ENCODE results near the gene GPR37L1.

GPR37L1 gene

DNA sequence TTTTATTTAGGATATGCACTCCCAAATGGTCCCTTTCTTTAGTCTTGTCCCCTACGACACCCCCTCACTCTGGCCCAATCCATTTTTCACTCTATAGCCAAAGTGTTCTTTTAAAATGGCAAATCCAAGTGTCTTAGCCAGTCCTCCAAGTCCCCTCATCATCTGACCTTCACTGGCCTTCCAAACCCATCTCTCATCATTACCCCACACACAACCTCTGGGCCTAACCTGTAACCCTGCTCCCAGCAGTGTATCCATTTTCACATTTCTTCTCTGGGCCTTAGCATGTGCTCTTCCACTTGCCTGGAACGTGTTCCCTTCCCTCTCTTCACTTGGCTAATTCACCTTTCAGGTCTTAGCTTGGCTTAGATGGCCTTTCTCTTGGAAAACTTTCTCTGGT is 28.3 kb downstream of the GPR37L1 start:
- no peak for DNase-seq (ENCODE audit: extremely low spot score, insufficient read length, low read depth)
- FAIRE-seq = no peak

GRCh38 chr1:202152399-202152798 is 29.7 kb downstream of the GPR37L1 start:
- DNase-seq (ENCODE audit: extremely low spot score, insufficient read length, low read depth) (no peak), FAIRE-seq (no peak)

DNA sequence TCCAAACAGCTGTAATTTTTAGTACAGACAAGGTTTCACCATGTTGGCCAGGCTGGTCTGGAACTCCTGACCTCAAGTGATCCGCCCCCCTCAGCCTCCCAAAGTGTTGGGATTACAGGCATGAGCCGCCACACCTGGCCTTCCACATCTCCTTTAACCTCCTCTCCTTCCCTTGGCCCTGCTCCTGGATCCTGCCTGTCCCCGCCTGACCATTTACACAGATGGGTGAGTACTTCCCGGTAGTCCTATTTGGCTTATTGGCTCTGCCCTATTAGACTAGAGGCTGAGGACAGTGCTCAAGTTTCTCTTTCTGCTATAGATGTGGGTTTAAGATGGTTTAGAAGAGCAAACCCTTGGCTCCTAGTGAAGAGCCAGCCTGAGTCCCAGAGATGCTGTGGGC is 30.6 kb downstream of the GPR37L1 start:
- DNase-seq (ENCODE audit: extremely low spot score, insufficient read length, low read depth) = no peak
- no peak for FAIRE-seq

GRCh38 chr1:202154148-202154765 is 31.5 kb downstream of the GPR37L1 start:
- FAIRE-seq = no peak

GRCh38 chr1:202154766-202155477 is 32.2 kb downstream of the GPR37L1 start:
- DNase-seq (ENCODE audit: extremely low spot score, insufficient read length, low read depth) (no peak), FAIRE-seq (no peak)

More at GRCh38 chr1:202154148-202154765, 31.5 kb downstream of the GPR37L1 start:
- no peak for DNase-seq (ENCODE audit: extremely low spot score, insufficient read length, low read depth)

DNA sequence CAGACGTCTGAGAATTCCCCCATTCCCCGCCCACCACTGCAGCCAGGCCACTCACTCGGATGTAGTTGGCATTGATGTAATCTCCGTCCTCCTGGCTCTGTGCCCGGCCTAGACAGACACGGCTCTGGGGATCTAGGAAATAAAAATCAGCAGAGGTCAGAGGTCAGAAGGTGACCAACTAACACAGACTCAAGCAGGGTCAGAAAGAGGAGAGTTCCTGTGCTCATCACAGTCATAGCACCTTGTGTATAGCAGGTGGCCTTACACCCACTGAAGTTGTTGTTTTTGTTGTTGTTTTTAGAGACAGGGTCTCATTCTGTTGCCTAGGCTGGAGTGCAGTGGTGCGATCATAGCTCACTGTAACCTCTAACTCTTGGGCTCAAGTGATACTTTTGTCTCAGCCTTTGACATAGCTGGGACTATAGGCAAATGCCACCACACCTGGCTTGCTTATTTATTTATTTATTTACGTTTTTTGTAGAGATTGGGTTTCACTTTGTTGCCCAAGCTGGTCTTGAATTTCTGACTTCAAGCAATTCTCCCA is 32.8 kb downstream of the GPR37L1 start:
- no peak for FAIRE-seq
- no peak for DNase-seq (ENCODE audit: extremely low spot score, insufficient read length, low read depth)

GRCh38 chr1:202156590-202156989 is 33.9 kb downstream of the GPR37L1 start:
- DNase-seq (ENCODE audit: extremely low spot score, insufficient read length, low read depth) (no peak), FAIRE-seq (no peak)

DNA sequence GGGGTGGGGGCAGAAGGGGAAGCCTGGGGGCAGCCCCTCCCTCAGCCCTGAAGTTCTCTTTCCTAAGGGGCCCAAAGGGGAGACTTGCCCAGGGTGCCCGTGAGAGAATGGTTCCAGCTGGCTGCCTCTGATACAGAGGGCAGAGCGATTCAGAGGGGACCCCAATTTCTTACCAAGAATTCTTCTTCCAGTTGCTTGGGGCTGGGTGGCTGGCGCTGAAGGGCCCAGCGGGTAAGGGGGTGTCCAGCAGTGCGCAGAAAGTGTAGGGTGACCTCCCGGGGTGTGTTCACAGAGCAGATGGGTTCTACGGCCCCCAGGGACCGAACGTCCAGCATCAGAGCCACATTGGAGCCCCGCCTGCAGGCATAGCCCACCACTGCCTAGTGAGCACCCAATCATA is 35.2 kb downstream of the GPR37L1 start:
- DNase-seq (ENCODE audit: extremely low spot score, insufficient read length, low read depth) = no peak
- FAIRE-seq = no peak

DNA sequence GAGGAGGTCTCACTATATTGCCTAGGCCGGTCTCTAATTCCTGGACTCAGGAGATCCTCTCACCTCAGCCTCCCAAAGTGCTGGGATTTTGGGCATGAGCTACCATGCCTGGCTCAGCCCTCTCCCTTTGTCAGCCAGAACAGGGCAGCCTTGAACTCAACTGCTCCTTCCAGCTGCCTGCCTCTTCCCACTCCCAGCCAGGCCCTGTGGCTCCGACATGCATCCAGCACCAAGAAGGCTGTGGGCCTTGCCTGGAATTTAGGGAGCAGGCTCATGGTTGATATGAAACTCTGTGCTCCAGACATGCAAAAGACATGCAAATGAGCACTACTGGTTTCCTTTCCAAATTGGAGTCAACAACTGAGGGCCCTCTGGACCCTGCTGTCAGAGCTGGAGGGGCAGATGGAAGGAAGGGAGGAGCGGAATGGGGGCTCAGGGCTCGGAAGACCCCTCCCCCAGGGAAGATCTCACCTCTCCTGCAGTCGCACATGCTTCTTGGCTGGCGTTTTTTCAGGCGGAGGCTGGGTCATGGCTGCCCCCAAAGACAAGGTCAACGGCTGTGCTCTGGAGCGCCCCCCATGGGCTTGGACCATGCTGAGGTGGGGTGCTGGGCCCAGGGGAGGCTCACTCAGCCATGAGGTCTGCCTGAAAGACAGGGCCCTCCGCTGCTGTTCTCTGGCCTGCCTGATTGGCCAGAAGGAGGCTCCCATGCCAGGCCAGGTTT is 36.3 kb downstream of the GPR37L1 start:
- FAIRE-seq (peak; percentile 46), DNase-seq (ENCODE audit: extremely low spot score, insufficient read length, low read depth) (no peak)

- FAIRE-seq = peak; percentile 68
- DNase-seq (ENCODE audit: extremely low spot score, insufficient read length, low read depth) = no peak
Observed at GRCh38 chr1:202159534-202160371, 37.0 kb downstream of the GPR37L1 start.

- FAIRE-seq = peak; percentile 69
- DNase-seq (ENCODE audit: extremely low spot score, insufficient read length, low read depth) = peak; percentile 72
Observed at GRCh38 chr1:202160377-202160940, 37.7 kb downstream of the GPR37L1 start, which contains the start of gene PTPN7. TSS of gene PTPN7 (minus strand) at chr1:202160602. CDS start at chr1:202159402, 1,200 bp downstream.

DNA sequence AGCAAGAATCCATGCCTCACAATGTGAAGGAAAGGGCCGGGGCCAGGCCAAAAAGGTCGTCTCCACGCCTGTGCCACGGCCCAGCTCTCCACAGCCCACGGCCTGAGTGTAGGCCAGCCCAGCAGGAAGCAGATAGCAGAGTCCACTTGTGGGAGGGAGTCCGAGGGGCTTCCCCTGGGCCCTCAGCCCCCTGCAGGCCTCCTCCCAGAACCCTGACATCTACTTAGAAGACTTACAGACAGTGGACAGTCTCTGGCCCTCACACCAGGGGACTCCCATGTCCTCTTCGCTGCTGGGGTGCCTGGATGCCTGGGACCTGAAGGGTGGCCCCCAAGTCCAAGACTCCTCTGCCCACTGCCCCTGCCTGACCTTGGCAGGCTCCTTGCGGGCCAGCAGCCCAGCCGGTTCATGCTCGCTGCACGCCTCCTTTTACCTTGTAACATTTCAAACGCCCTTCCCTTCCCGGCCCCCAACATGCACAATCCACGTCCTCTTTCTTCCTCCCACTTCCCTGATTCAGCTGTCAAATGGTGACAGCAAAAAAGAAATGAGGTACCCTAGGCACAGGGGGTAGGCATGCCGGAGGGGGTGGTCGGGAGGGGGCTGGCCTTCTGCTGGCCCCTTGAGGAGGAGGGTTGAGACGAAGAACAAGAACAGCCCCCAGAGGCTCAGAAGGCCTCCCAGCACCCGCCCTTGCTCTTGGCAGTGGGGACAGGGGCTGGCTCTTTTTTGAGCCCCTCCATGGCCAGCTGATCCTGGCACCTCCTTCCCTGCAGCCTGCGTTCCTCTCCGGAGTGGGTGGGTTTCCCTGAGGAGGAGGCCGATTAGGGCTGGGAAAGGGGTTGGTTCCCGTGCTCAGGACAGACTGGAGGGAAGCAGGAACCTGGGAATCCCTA is 38.7 kb downstream of the GPR37L1 start:
- DNase-seq (ENCODE audit: extremely low spot score, insufficient read length, low read depth) (no peak), FAIRE-seq (no peak)

DNA sequence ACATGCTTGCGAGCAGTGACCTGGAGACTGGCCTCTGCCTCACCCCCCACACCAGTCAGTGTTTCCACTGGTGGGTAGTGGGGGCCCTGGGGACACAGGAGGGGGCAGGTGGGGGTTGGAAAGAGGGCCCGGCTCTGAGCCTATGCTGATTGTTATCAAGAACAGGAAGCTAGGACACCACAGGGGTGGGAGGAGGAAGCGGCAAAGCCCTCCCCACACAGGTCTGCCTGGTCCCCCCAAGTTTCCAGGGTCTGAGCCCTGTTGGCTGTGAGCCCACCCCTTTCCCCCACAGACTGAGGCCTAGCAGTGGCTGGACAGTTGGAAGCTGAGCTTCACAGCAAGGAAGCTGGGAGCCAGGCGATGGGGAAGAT is 39.3 kb downstream of the GPR37L1 start:
- FAIRE-seq (peak; percentile 21), DNase-seq (ENCODE audit: extremely low spot score, insufficient read length, low read depth) (no peak)

DNA sequence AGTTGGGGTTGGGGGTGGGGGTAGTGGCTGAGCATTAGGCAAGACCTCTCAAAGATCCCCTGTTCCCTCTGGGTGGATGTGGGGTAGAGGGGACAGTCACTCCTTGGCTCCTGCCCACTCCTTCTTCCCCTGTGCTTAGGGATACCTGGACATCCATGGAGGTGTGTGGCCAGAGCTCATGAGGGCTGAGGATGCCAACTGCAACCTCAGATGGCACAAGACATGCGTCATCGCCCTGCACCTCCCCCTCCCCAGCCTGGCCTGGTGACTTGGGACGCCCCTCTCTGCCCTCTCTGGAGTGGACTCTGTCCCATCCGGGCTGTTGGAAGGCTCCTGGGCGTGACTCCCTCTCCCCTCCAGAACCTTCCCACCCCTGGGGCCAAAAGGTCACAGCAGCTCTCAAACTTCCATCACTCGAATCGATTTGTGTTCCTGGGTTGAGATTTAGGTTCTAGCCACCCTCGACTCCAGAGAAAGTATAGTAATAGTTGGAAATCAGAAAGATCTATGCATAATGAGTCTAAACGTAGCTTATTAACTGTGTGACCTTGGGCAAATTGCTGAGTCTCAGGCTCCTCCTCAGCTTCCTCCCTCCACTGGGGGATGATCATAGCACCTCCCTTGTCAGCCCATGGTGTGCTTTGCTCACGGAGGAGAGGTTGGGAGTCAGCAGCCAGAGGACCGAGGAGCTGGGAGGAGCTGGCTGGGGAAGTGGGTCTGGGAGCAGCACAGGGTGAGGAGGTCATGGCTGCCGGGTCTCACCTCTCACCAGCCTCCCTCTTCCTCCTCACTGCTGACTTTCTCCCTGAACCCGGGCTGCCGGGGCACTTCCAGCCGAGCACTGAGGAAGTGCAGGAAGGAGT is 39.9 kb downstream of the GPR37L1 start:
- FAIRE-seq = peak; percentile 55

GRCh38 chr1:202163281-202164270 is 40.9 kb downstream of the GPR37L1 start:
- FAIRE-seq (no peak), DNase-seq (ENCODE audit: extremely low spot score, insufficient read length, low read depth) (no peak)

More for the DNA sequence above, 39.9 kb downstream of the GPR37L1 start:
- no peak for DNase-seq (ENCODE audit: extremely low spot score, insufficient read length, low read depth)

GRCh38 chr1:202164271-202165037 is 41.7 kb downstream of the GPR37L1 start:
- peak; percentile 89 for FAIRE-seq
- peak; percentile 69 for DNase-seq (ENCODE audit: extremely low spot score, insufficient read length, low read depth)

All from GM18507 (cell line).